GM12878 (cell line): ENCODE results near the gene GABPA. TPM values are rescaled to one million over a fixed set of nuclear protein-coding genes. Genes with fewer than 3 reads are reported as not detected.

Experiments used
- ATAC-seq: fragments of 200-7000 bp; cut with Tn5 transposase; 3 replicates; pipeline ENCODE4 v1.9.1; 2020; ENCODE audit warnings: mild to moderate bottlenecking, moderate library complexity
- BruUV-seq: library from RNA; stranded (reverse); fragments of 400-500 nt; replicated peaks from 2 replicates; lab custom pipeline; 2021; lab: Mats Ljungman, UMichigan
- CTCF ChIA-PET: fragments of 300-600 bp; sonication (Branson Sonifier 250); formaldehyde crosslinking; extraction: SDS; loops from one replicate; lab custom pipeline; 2021; ENCODE audit warnings: inconsistent platforms; lab: Yijun Ruan, JAX
- POLR2A ChIA-PET: fragments of 350-600 bp; formaldehyde crosslinking; extraction: SDS; loops from one replicate; lab custom pipeline; 2021; ENCODE audit warnings: inconsistent platforms; lab: Charles Lee
- RAD21 ChIA-PET: fragments of 300-600 bp; sonication (Branson Sonifier 250); formaldehyde crosslinking; loops from one replicate; lab custom pipeline; 2023; ENCODE audit warnings: antibody characterized with exemption; ENCODE audit not compliant: unreplicated experiment; lab: Charles Lee
- SMC1A ChIA-PET: fragments of 300-600 bp; sonication (Branson Sonifier 250); formaldehyde crosslinking; loops from one replicate; lab custom pipeline; 2023; ENCODE audit not compliant: unreplicated experiment, uncharacterized antibody; lab: Charles Lee
- DNase-seq: peaks from one replicate; pipeline ENCODE4 v3.0.0-alpha.2; 2011; ENCODE audit warnings: low read depth, low spot score
- FAIRE-seq: peaks from 3 replicates; lab custom pipeline; 2011; peaks lifted over from hg19 to GRCh38; lab: Jason Lieb, UNC
- H2AFZ ChIP-seq: 2 replicates; pipeline ENCODE4 v1.6.0; 2011; ENCODE audit warnings: low read depth, low read length, control low read depth; ENCODE audit not compliant: control insufficient read depth
- H3K27ac ChIP-seq: 2 replicates; pipeline ENCODE4 v1.5.1; 2011; ENCODE audit warnings: control low read depth; ENCODE audit not compliant: control insufficient read depth, insufficient read depth
- H3K27me3 ChIP-seq, 2 experiments: replicated peaks in 1 of 2; 2 replicates each; pipeline versions ENCODE4 v1.6.0 to v1.6.1; 2011; ENCODE audit warnings: low read length in 1 of 2; ENCODE audit not compliant: control insufficient read depth in 2 of 2, insufficient read depth in 2 of 2
- H3K36me3 ChIP-seq, 2 experiments: 2 replicates each; pipeline ENCODE4 v1.5.1; 2011; ENCODE audit warnings: low read length in 1 of 2; ENCODE audit not compliant: control insufficient read depth in 2 of 2, insufficient read depth in 2 of 2
- H3K4me1 ChIP-seq: 2 replicates; pipeline ENCODE4 v1.6.1; 2011; ENCODE audit warnings: mild to moderate bottlenecking, low read length, moderate library complexity, mixed read lengths; ENCODE audit not compliant: control insufficient read depth, insufficient read depth
- H3K4me2 ChIP-seq: 2 replicates; pipeline ENCODE4 v1.6.0; 2011; ENCODE audit warnings: control low read depth; ENCODE audit not compliant: control insufficient read depth, insufficient read depth
- H3K4me3 ChIP-seq: fragments of 200-600 bp; sonication (generic); 2 replicates; pipeline ENCODE4 v1.5.1; 2016
- H3K79me2 ChIP-seq: 2 replicates; pipeline ENCODE4 v1.6.0; 2011; ENCODE audit warnings: low read length; ENCODE audit not compliant: control insufficient read depth, insufficient read depth
- H3K9ac ChIP-seq: 2 replicates; pipeline ENCODE4 v1.8.0; 2011; ENCODE audit warnings: low read length, control low read depth, mixed read lengths; ENCODE audit not compliant: control insufficient read depth, insufficient read depth
- H3K9me3 ChIP-seq: replicated peaks from 3 replicates; pipeline ENCODE4 v1.5.1; 2011; ENCODE audit warnings: mild to moderate bottlenecking, low read length; ENCODE audit not compliant: control insufficient read depth, insufficient read depth
- H4K20me1 ChIP-seq: 2 replicates; pipeline ENCODE4 v1.6.0; 2011; ENCODE audit not compliant: control insufficient read depth, insufficient read depth
- ATF7 ChIP-seq: fragments of 450-650 bp; IDR thresholded peaks from 2 replicates; pipeline ENCODE4 v1.6.1; 2016; ENCODE audit warnings: low read depth, mild to moderate bottlenecking
- KLF5 ChIP-seq: fragments of 450-650 bp; IDR thresholded peaks from 2 replicates; pipeline ENCODE4 v1.6.1; 2014; ENCODE audit warnings: mild to moderate bottlenecking; ENCODE audit not compliant: partially characterized antibody
- LARP7 ChIP-seq: fragments of 450-650 bp; IDR thresholded peaks from 2 replicates; pipeline ENCODE4 v1.6.1; 2017; ENCODE audit warnings: mild to moderate bottlenecking
- MEF2B ChIP-seq: fragments of 450-650 bp; IDR thresholded peaks from 2 replicates; pipeline ENCODE4 v1.6.1; 2018; ENCODE audit warnings: mild to moderate bottlenecking, moderate library complexity; ENCODE audit not compliant: partially characterized antibody, poor library complexity, severe bottlenecking
- SMC3 ChIP-seq: IDR thresholded peaks from 2 replicates; pipeline ENCODE4 v1.6.1; 2011; ENCODE audit warnings: low read length, improper control_type of control experiment, borderline replicate concordance
- YBX1 ChIP-seq: fragments of 450-650 bp; IDR thresholded peaks from 2 replicates; pipeline ENCODE4 v1.6.1; 2016; ENCODE audit warnings: antibody characterized with exemption
- YY1 ChIP-seq: IDR thresholded peaks from 2 replicates; pipeline ENCODE4 v1.6.1; 2011; ENCODE audit warnings: low read depth, mild to moderate bottlenecking, low read length
- ZZZ3 ChIP-seq: IDR thresholded peaks from 2 replicates; pipeline ENCODE4 v1.6.1; 2011; ENCODE audit warnings: low read depth; ENCODE audit not compliant: control insufficient read depth, insufficient read length
- WGBS: methylation state at CpG from one replicate; pipeline ENCODE4 v1.1.6; 2016; ENCODE audit warnings: low lambda C conversion rate; ENCODE audit not compliant: insufficient replicate concordance, insufficient coverage; ENCODE audit errors: missing lambda C conversion rate; 5-methylcytosine and 5-hydroxymethylcytosine counted together
- in situ Hi-C: fragments of 300-500 bp; cut with MboI; formaldehyde crosslinking; loops from 9 replicates; pipeline ENCODE4 v1.14.3; 2018; ENCODE audit warnings: mixed read lengths
- intact Hi-C: fragments of 100-400 bp; cut with micrococcal nuclease; formaldehyde crosslinking; loops from one replicate; pipeline ENCODE4 v1.14.2; 2022; ENCODE audit not compliant: unreplicated experiment
- polyA plus RNA-seq, 11 experiments: library from polyadenylated mRNA; depleted of rRNA in 4 of 11; unstranded in 6 of 11; stranded (reverse) in 5 of 11; fragments of >200 nt; fragmentation: Nextera tagmentation in 4 of 11; fragmentation: Illumina TruSeq in 1 of 11; extraction: Ambion mirVana in 4 of 11; extraction: Trizol in 1 of 11; gene quantifications; 1 replicate in 1 of 11; 2 replicates in 10 of 11; pipeline versions ENCODE4 v1.2.1 to v1.2.3, GENCODE V29; 2011 to 2016; ENCODE audit warnings: inconsistent platforms in 2 of 11, missing spikeins in 2 of 11, low read depth in 1 of 11
- total RNA-seq, 4 experiments: library from RNA; depleted of rRNA in 3 of 4; stranded (reverse); fragments of >200 nt in 3 of 4; fragmentation: Illumina TruSeq in 1 of 4; extraction: Trizol in 1 of 4; gene quantifications; 2 replicates each; pipeline versions ENCODE4 v1.2.1 to v1.2.3, GENCODE V29; 2013 to 2021
- TF ChIP-seq, protein P1 (sequence below): fragments of 450-650 bp; IDR thresholded peaks from 2 replicates; pipeline ENCODE4 v1.6.1; 2018; ENCODE audit warnings: borderline replicate concordance, mild to moderate bottlenecking; ENCODE audit not compliant: partially characterized antibody
- TF ChIP-seq, protein P2 (sequence below): IDR thresholded peaks from 2 replicates; pipeline ENCODE4 v1.6.1; 2012; ENCODE audit warnings: low read depth, low read length, improper control_type of control experiment

Gene GABPA
- total and polyA plus RNA-seq, 10 of the 15 experiments (the other 5 are each of a cell fraction or from before 2014, with no cell fraction given): 7.6 to 25.6 (median 22.9) TPM

DNA sequence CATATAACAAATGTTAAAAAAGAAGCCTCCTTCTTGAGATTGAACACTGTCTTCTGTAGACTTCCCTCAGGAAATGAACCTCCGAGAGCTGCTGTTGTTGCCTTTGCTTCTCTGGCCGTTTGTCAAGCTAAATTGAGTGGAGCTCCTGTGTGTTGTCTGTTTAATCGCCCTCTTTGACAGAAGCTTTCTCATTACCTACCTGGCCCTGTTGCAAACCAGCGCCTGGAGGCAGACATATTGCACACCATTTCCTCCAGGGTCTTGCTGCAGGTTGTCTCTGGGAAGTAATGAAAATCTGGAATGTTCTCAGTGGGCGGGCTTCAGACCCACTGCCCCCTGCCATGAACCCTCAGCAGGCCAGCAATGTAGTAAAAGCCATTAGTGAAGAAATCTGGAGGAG is 83.3 kb downstream of the GABPA start:
- TF ChIP-seq MEF2B (no peak), ATF7 (no peak), ZZZ3 (no peak), SMC3 (no peak), YY1 (no peak), KLF5 (no peak), YBX1 (no peak), LARP7 (no peak)
- TF ChIP-seq, protein P1, sequence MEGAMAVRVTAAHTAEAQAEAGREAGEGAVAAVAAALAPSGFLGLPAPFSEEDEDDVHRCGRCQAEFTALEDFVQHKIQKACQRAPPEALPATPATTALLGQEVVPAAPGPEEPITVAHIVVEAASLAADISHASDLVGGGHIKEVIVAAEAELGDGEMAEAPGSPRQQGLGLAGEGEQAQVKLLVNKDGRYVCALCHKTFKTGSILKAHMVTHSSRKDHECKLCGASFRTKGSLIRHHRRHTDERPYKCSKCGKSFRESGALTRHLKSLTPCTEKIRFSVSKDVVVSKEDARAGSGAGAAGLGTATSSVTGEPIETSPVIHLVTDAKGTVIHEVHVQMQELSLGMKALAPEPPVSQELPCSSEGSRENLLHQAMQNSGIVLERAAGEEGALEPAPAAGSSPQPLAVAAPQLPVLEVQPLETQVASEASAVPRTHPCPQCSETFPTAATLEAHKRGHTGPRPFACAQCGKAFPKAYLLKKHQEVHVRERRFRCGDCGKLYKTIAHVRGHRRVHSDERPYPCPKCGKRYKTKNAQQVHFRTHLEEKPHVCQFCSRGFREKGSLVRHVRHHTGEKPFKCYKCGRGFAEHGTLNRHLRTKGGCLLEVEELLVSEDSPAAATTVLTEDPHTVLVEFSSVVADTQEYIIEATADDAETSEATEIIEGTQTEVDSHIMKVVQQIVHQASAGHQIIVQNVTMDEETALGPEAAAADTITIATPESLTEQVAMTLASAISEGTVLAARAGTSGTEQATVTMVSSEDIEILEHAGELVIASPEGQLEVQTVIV: no peak
- TF ChIP-seq, protein P2, sequence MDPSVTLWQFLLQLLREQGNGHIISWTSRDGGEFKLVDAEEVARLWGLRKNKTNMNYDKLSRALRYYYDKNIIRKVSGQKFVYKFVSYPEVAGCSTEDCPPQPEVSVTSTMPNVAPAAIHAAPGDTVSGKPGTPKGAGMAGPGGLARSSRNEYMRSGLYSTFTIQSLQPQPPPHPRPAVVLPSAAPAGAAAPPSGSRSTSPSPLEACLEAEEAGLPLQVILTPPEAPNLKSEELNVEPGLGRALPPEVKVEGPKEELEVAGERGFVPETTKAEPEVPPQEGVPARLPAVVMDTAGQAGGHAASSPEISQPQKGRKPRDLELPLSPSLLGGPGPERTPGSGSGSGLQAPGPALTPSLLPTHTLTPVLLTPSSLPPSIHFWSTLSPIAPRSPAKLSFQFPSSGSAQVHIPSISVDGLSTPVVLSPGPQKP: no peak
- TF ChIP-seq, all 136 proteins: peak for 0
- Histone ChIP-seq H3K79me2 (no peaks in the 10 kb centered on the region), H4K20me1 (no peaks in the 10 kb centered on the region), H3K4me1 (no peaks in the 10 kb centered on the region), H3K27ac (no peak overlapping the region), H3K36me3 (no peaks in the 10 kb centered on the region), H2AFZ (no peak overlapping the region), H3K9me3 (no peaks in the 10 kb centered on the region), H3K4me3 (no peak overlapping the region), H3K9ac (no peak overlapping the region), H3K27me3 (no peaks in the 10 kb centered on the region), H3K4me2 (no peak overlapping the region)
- SMC1A ChIA-PET: interaction anchor here (1.0 kb wide), 1 partner anchor 43 kb away, joined by 3 read pairs; no protein-coding TSS in a partner anchor
- RAD21 ChIA-PET: no interaction called here
- POLR2A ChIA-PET: no interaction called here
- FAIRE-seq: no peak
- CTCF ChIA-PET: interaction anchor here (1.6 kb wide), 1 partner anchor 17 kb away, joined by 7 read pairs; no protein-coding TSS in a partner anchor
- 17% methylated on average over 5 of the region's 5 CpGs for WGBS
- BruUV-seq: no TSS peak
- in situ Hi-C loops (no loop called here), intact Hi-C loops (no loop called here)
- no peak for ATAC-seq
- DNase-seq: no peak
